Measurements from ENCODE around the gene SCAMP5. TPM values are rescaled to one million over a fixed set of nuclear protein-coding genes. Genes with fewer than 3 reads are reported as not detected.
A peak's percentile ranks its signal among the peaks of the same experiment; 100 is the strongest.

Gene SCAMP5
- total RNA-seq, 1 experiment from 2014 or later = 10.7 TPM

DNA sequence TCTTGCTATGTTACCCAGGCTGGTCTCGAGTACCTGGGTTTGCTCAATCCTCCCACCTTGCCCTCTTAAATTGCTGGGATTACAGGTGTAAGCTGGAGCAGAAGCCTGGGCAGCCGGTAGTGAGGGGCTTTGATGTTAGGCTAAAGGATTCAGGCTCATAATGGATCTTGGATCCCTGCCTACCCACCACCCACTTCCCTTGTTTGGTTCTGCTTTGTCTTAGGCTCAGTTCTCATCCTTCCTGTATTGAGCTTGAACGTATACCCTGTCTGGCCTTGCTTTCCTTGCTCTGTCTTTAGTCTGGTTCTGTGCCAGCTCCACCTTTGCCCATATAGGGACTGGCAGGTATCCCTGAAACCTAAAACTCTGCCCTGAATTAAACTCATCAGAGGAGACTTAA lies 29.7 kb downstream of the SCAMP5 start:
- TF ChIP-seq, protein P1, sequence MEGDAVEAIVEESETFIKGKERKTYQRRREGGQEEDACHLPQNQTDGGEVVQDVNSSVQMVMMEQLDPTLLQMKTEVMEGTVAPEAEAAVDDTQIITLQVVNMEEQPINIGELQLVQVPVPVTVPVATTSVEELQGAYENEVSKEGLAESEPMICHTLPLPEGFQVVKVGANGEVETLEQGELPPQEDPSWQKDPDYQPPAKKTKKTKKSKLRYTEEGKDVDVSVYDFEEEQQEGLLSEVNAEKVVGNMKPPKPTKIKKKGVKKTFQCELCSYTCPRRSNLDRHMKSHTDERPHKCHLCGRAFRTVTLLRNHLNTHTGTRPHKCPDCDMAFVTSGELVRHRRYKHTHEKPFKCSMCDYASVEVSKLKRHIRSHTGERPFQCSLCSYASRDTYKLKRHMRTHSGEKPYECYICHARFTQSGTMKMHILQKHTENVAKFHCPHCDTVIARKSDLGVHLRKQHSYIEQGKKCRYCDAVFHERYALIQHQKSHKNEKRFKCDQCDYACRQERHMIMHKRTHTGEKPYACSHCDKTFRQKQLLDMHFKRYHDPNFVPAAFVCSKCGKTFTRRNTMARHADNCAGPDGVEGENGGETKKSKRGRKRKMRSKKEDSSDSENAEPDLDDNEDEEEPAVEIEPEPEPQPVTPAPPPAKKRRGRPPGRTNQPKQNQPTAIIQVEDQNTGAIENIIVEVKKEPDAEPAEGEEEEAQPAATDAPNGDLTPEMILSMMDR (IDR thresholded peaks at IDR 0.05; ENCODE audit: unreplicated experiment) = no peak
- intact Hi-C loops (cut with micrococcal nuclease; ENCODE audit: unreplicated experiment) = no loop called here
- Mint-ChIP-seq H3K9me3 (ENCODE audit: low read depth, unreplicated experiment) (no peaks in the 10 kb centered on the region), H3K4me3 (ENCODE audit: low read depth, unreplicated experiment) (peak overlapping the region; percentile 94), H3K27ac (ENCODE audit: unreplicated experiment) (no peak overlapping the region), H3K36me3 (ENCODE audit: insufficient read depth, unreplicated experiment) (peaks cover 18% of the 10 kb centered on the region), H3K4me1 (ENCODE audit: low read depth, unreplicated experiment) (peaks cover 28% of the 10 kb centered on the region), H3K27me3 (ENCODE audit: unreplicated experiment) (no peaks in the 10 kb centered on the region)
- no peak for DNase-seq
- CTCF ChIA-PET = interaction anchor here (0.6 to 1.0 kb wide), 2 partner anchors 11 to 179 kb away, joined by 3 to 5 read pairs; no protein-coding TSS in a partner anchor
- no TSS peak for BruUV-seq (replicated peaks)

GRCh38 chr15:75025548-75026260 lies 30.3 kb downstream of the SCAMP5 start:
- CTCF ChIA-PET = interaction anchor here (0.6 kb wide), 1 partner anchor 10 kb away, joined by 3 read pairs; no protein-coding TSS in a partner anchor
- intact Hi-C loops (cut with micrococcal nuclease; ENCODE audit: unreplicated experiment) = no loop called here
- Mint-ChIP-seq H3K36me3 (ENCODE audit: insufficient read depth, unreplicated experiment) (peaks cover 18% of the 10 kb centered on the region), H3K27ac (ENCODE audit: unreplicated experiment) (no peak overlapping the region), H3K4me1 (ENCODE audit: low read depth, unreplicated experiment) (peaks cover 34% of the 10 kb centered on the region), H3K4me3 (ENCODE audit: low read depth, unreplicated experiment) (peak overlapping the region; percentile 94), H3K27me3 (ENCODE audit: unreplicated experiment) (no peaks in the 10 kb centered on the region), H3K9me3 (ENCODE audit: low read depth, unreplicated experiment) (no peaks in the 10 kb centered on the region)
- DNase-seq = no peak
- TF ChIP-seq, protein P1 (IDR thresholded peaks at IDR 0.05; ENCODE audit: unreplicated experiment) = no peak
- no TSS peak for BruUV-seq (replicated peaks)

GRCh38 chr15:75027551-75027950 lies 32.2 kb downstream of the SCAMP5 start:
- Mint-ChIP-seq H3K27me3 (ENCODE audit: unreplicated experiment) (no peaks in the 10 kb centered on the region), H3K27ac (ENCODE audit: unreplicated experiment) (no peak overlapping the region), H3K9me3 (ENCODE audit: low read depth, unreplicated experiment) (no peaks in the 10 kb centered on the region), H3K4me3 (ENCODE audit: low read depth, unreplicated experiment) (no peak overlapping the region), H3K4me1 (ENCODE audit: low read depth, unreplicated experiment) (peaks cover 50% of the 10 kb centered on the region), H3K36me3 (ENCODE audit: insufficient read depth, unreplicated experiment) (peaks cover 18% of the 10 kb centered on the region)
- no TSS peak for BruUV-seq (replicated peaks)
- CTCF ChIA-PET = no interaction called here
- TF ChIP-seq, protein P1 (IDR thresholded peaks at IDR 0.05; ENCODE audit: unreplicated experiment) = no peak
- no peak for DNase-seq
- intact Hi-C loops (cut with micrococcal nuclease; ENCODE audit: unreplicated experiment) = no loop called here

GRCh38 chr15:75028991-75029377 lies 33.6 kb downstream of the SCAMP5 start:
- DNase-seq = no peak
- no peak overlapping the region for H3K27ac Mint-ChIP-seq (ENCODE audit: unreplicated experiment)
- CTCF ChIA-PET = interaction anchor here (0.8 to 2.7 kb wide), 7 partner anchors 9 to 279 kb away, joined by 3 to 28 read pairs (median 7); partner anchors contain the start of gene C15orf39
- TF ChIP-seq, protein P1 (IDR thresholded peaks at IDR 0.05; ENCODE audit: unreplicated experiment) = no peak
- intact Hi-C loops (cut with micrococcal nuclease; ENCODE audit: unreplicated experiment) = loop anchor here (1.0 kb wide), 1 partner anchor 277 kb away; no protein-coding TSS in a partner anchor
- H3K4me3 Mint-ChIP-seq (ENCODE audit: low read depth, unreplicated experiment) = no peak overlapping the region
- peaks cover 45% of the 10 kb centered on the region for H3K4me1 Mint-ChIP-seq (ENCODE audit: low read depth, unreplicated experiment)
- no peaks in the 10 kb centered on the region for H3K27me3 Mint-ChIP-seq (ENCODE audit: unreplicated experiment)
- BruUV-seq (replicated peaks) = no TSS peak
- H3K36me3 Mint-ChIP-seq (ENCODE audit: insufficient read depth, unreplicated experiment) = peaks cover 15% of the 10 kb centered on the region
- H3K9me3 Mint-ChIP-seq (ENCODE audit: low read depth, unreplicated experiment) = no peaks in the 10 kb centered on the region
